HG03442 (cell line): ENCODE data around the gene CXCR4.
A peak's percentile ranks its signal among the peaks of the same experiment; 100 is the strongest.

Source experiments
- ATAC-seq: cut with Tn5 transposase; IDR thresholded peaks from one replicate; pipeline ENCODE4 v1.9.1; 2021; ENCODE audit warnings: mild to moderate bottlenecking, moderate library complexity; ENCODE audit not compliant: unreplicated experiment

CXCR4 gene

DNA sequence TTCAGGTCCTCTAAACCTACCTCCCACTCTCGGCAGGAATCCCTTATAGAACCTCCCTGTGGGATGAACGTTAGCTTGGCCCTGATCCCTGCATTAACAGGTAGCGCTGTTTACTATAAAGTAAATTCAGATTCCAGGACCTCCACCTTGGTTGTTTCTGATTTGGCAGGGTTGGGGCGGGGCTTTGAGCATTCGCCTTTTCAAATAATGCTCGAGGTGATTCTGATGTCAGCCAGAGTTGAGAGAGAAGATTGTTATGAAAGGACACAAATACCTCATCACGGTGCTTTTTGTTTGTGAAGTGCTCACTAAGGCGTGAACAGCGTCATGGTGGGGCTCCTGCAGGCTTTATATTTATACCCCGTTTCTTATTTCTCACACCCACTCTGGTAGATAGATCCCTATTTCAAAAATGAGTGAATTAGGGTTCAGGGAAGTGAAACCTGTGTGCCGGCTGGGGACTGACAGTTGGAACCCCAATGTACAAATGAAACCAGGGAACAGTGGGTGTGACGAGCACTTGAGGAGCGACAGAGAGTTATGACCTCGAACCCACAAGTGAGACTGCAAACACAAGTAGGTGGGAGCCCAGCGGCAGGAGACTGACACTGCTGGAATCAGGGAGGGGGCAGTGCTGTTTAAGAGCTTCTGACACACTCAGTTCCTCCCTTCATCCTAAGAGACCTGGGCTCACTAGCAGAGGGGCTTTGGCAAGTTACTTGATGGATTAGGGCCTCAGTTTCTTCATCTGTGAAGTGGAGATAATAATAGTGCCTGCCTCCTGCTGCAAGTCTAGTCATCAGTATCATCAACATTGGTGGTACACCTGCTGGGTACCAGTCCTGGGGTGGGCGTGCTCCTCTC, 14.2 kb upstream of the CXCR4 start:
- peak; percentile 84 for ATAC-seq

DNA sequence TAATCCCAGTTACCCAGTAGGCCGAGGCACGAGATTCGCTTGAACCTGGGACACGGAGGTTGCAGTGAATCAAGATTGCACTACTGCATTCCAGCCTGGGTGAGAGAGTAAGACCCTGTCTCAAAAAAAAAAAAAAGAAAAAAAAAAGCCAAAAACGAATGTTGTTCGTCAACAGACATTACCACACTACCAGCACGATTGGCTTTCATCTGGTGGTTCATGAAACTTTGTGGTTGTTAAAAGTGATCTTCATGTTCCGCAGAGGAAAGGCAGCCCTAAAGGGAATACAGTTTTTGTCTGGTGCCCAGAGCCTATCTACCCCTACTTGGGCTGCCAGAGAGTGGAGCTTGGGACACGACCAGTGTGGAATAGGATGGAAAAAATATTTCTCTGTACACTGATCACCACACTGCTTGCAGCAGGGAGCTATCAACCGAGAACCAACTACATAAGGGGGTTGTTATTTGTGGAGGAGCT, 13.6 kb upstream of the CXCR4 start:
- ATAC-seq, result no peak

DNA sequence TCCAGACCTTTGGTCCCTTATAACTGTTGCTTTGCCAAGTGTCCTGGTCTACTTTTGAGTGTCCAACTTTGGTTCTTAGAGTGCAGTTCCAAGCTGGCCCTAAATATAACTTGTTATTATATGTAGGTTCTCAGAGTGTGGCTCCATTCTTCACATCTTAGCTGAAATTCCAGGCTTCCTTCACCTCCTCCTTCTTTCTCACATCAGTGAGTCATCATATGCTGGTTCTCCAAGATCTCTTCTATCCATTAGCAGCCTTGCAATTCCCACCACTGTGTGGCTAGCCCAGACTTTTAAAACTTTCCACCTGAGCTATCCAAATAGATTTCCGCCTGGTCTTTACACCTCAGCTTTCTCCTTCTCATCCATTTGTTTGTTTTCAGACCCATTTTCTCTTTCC, 12.6 kb upstream of the CXCR4 start:
- no peak for ATAC-seq

DNA sequence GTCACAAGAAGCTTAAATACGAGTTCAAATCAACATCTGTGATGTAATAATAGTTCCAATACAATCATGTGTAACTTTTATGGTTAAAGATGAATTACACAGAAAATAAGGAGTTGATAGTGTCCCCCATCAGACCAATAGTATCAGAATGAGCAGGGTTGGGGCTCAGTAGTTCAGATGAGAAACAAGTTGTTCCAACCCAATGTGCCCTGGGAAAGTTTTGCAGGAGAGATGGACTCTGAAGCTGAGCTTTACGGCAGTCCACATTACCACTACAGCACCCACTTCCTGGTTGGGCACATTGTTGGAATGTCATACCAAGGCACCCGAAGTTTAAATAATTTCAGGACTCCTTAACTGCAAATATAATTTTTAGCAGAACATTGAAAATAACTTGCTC, 12.1 kb upstream of the CXCR4 start:
- no peak for ATAC-seq

DNA sequence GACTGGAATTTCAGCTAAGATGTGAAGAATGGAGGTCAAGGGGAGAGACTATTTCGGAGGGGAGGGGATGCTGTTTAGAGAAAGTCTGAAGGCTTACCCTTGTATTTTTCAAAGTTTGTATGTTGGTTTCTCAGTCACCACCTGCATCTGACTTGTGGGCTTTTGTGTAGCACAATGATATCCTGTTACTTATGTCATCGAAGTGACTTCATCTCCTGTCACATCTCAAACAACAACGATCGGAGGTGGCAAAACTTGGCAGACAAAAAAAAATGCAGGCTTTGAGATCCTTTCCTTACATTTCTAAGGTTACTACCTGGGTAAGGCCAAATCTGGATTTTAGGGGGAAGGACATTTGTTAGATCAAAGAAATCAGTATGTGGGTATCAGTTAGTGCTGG, 11.7 kb upstream of the CXCR4 start:
- ATAC-seq, result no peak

DNA sequence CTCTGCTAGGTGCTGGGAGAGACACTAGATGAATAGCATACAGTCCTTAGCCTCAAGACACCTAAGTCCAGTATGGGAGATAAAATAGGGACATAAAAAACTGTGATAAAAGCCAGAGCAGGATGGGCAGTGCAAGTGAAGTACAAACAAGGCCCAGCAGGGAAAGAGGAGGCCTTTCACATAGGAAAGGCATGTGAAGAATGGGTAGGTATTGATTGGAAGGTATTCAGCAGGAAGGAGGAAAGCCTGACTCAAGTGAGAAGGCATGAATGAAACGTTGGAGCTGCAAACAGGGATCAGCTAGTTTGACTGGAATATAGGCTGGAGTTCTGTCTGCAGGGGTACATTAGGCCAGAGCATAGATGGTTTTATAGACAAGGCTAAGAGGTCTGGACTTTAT, 11.0 kb upstream of the CXCR4 start:
- ATAC-seq, result no peak

DNA sequence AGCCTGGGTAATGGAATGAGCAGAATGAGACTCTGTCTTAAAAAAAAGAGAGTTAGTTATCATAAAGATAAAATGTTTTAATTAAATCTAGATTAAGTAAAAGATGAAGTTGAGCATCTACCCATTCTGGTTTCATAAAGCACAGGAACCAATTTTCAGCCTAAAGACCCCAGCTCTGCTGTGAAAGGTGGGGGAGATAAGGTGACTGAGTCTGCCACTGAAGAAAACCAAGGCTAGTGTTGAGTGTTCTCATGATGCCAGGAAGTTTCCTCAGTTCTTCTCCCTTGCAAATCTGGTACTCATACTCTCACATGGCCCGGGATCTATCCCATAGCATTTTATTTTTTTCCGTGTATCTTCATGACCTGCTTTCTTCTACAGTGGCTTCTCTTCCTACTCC, 10.4 kb upstream of the CXCR4 start:
- no peak for ATAC-seq

DNA sequence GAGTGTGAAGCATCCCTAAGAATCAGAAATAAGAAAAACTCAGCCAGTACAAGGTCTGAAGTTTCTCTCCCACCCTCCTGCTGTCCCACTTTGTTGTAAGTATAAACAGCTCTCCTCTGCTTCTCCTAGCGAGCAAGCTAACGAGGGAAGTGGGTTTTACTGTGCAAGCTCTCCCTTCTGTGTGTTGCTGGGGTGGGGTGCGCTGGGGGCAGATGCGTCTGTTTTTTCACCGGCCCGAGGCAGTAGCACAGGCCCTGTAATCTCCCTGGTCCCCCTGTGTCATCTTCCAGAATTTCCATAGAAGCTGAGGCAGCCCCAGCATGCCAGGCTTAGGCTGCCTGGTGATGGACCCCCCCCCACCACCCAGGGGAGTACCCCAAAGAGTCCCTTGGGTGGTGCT, 9.4 kb upstream of the CXCR4 start:
- ATAC-seq, result no peak

DNA sequence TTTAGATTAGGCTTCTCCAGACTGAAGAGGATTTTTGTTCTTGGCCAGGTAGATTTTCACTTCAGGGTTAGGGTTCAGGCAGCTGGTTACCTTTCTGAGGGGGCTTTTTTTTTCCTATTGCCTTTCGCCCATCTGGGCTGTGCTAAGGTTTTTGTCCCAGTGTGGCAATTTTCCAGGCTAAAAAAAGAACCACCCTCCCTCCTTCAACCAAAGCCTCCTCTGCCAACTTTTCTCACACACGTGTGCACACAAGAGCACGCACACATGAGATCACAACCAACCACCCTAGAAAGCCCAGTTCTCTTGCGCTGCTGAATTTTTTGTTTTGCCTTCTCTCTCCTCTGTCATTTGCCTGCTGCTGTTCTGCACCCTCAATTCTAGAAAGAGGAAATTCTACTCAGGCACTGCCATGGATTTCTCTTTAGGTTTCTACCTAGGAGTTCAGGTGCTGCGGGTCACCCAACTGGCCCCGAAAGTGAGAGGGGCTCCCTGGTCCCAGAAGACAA, 8.5 kb upstream of the CXCR4 start:
- no peak for ATAC-seq

DNA sequence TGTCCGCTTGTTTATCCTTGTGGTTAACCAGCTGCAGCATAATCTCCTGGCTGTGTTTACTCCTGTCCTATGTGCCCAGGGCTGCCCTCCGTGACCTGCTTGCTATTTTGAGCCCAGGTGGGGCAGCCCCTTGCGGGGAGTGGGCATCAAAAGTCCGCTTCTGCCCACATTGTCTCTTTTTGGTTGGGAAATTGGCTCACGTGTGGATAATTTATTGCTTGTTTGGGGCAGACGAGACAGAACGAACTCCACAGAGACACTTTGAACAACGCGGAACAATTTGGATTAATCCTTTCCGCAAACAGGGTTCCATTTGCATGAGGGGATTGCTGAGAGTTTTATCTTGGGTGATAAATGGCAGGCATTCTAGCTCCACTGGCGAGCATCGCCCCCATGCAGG, 8.1 kb upstream of the CXCR4 start:
- no peak for ATAC-seq

DNA sequence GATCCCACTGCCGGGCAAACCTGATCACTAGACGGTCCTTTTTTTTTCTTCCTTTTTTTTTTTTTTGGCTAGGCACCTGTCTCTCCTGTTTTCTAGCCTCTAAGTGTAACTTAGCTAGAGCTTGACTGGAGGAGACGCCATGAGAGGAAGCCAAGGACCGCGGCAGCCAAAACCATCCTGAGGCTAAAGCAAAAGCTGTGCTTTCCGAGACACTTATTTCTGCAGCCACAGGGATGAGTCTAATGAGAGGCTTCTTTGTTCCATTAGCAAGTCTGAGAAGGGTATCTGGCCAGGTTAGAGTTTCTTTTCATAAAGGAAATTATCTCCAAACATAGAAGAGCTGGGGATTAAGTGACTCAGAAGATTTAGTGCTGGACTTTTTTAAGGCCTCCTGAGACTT, 7.3 kb upstream of the CXCR4 start:
- no peak for ATAC-seq

DNA sequence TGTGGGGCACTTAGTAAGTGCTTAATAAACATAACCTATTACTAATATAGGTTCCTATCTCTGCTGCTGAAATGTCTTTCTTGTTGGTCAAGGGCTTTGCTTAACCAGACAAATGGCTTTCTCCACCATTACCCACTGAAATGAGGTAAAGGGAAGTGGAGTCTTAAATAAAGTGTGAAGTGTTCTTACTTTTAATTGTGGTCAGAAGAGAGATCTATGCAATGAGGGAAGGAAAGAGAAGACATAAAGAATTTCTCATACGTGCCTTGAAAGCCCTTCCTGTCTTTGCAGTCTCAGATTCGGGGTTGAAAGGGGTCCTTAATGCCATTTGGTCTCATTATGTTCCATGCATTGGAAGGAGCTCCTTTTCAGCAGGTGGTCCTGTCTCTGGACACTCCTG, 6.9 kb upstream of the CXCR4 start:
- no peak for ATAC-seq

DNA sequence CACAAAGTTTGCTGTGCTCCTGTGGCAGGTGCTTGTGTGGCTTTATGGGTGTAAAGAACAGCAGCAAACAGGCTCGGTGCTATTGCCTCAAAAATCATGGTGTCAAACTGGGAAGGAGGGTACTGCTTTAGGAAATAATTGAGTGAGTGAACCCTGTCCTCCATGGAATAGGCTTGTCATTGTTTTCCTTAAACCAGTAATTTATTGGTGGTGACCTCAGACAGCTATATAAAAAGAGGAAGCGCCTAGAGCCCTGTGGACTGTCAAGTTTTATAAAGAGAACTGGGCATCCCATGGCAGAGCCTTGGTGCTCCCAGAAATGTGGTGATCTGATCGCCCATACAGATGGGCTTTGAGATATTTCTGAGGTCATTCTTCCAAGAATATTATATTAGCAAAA, 4.7 kb upstream of the CXCR4 start:
- no peak for ATAC-seq

DNA sequence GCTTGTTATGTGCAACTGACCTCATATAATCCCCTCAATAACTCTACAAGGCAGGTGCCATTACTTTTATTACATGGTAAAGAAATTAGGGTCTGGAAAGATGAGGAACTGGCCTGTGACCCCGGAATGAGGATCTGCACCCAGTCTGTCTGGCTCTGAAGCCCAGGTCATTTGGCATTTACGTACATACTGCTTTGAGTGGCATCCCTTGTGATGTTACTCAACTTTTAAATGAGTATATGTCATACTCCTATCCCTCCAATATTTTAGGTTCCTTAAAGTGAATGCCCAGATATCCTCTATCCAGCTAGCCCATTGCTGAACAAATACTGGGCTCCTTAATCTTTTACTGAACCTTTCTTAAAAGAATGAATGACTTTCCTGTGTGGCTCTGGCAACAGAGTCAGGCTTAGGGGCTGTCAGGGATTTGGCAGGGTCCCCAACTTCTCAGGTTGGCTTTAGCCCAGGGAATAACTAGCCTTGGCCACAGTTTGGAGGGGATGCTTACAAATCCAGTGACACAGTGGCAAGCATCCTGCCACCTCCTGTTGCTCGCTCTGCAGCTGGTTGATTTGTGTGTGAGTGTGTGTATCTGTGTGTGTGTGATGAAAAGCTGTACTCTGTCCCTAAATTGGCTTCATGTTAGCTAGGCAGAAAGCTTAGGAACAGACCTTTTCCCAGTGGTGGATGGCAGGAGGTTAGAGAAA, 3.4 kb upstream of the CXCR4 start:
- ATAC-seq, result no peak

DNA sequence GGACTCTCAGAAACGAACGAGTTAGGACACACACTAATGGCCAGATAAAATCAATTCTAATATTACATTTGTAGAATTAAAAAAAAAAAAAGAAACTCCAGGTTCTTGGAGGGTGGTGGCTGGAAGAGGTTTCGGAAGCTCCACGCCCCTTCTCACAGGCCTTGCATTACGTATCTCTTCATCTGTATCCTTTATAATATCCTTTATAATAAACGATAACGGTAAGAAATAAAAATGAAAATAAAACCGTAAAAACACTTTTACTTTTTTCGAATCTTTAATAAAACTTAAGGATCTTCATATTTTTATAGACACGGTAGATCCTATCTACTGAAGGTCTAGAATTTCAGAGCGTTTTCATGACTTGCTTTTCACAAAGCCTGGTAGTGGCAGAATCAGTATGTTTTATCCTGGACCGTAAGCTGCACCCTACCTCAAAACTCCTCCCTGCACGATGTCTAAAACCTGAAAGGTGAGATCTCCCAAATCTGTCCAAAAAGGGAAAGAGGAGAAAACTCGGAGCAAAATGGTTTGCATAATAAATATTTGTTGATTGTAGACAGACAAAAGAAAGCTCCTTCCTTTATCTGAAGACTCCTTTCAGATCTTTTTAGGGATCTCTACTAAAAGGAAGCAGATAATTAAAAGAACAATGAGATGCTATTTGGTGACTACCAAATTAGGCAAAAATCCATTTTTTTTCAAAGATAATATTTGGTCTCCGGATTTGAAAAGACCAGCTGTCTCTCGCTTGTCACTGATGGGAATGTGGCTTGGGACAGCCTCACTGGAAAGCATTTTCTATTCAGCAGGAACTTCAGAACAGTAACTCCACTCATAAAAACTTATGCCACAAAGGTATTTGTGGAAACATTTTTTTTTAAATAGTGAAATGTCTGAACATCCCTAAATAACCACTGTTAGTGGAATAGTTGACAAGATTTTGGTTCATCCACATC, 2.0 kb upstream of the CXCR4 start:
- no peak for ATAC-seq

DNA sequence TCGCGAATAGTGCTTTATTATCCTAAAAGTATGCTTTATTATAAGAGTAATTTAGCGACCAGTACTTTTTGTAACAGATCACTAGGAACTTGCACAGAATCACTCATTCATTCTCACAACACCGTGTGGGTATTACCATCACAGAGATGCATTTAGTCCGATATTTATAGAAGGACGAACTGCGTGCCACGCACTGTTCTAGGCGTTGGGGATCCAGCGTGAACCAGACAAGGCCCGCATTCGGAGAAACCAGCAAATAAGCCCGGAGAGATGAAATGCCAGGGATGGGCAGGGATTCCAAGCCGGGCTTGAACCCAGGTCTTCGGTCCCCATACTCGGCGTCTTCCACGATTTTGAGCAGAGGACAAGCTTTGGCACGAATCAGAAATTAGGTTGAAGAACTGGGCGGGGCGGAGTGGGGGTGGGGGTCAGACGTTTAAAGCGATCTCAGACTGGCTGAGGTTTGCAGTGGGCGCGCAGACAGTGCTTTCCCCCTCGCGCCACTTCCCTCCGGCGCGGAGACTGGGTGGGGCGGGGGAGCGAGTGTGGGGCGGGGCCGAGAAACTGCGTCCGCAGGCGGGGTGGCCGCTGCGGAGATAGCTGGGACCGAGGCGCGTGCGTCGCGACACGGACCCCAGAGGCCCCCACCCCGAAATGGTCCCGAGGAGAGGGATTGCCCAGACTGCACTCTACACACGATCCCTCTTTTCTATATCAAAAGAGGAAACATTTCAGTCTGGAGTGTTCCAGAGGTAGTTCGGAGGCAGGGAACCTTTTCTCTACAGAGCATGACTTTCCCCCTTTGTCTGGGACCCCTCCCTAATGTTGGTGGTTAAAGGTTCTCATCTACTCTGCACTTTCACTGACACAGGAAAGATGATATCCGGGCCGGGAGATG, 1.1 kb upstream of the CXCR4 start:
- ATAC-seq, result no peak

DNA sequence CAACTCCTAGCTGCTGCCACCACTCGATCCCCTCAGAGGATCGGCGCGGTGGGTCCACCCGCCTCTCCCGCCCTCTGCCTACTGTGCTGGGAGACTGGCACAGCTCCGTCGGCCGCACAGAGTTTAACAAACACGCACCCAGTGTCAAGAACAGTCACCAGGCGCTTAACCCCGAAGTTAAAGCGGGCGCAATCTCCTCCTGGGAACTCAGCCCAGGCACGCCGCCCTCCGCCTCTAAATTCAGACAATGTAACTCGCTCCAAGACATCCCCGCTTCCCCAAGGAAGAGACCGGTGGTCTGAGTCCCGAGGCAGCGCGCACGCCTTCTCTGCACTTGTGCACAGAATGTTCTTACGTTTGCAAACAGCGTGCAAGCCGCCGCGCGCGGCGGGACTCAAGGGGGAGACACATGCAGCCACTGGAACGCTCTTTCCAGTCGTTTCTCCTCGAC, 533 bp downstream of the CXCR4 start:
- ATAC-seq, result peak; percentile 13

DNA sequence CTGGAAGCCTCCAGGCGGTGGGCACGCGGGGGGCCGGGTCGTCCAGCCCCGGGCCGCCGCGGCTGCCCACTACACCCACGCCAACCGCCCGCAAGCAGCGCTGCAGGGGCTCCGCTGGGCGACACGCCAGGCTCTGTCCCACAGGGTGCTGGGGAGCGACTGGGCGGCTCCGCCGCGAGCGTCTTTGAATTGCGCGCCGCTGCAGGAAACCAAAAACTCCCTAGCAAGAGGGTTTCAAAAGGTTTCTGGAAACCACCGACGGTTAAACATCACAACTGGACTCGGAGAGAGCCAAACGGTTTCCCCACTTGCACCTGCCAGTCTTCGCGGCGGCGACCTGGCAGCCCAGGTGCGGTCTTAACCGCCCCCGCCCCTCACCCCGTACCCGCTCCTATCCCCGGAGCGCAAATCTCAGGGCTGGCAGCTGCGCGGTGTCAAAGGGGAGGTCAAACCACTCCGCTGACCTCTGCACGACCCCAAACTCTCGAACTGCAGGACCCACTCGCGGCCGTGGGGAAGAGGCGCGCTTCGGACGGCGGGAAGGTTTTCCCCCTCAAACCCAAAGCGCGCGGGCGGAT, 1.0 kb downstream of the CXCR4 start:
- peak; percentile 50 for ATAC-seq

DNA sequence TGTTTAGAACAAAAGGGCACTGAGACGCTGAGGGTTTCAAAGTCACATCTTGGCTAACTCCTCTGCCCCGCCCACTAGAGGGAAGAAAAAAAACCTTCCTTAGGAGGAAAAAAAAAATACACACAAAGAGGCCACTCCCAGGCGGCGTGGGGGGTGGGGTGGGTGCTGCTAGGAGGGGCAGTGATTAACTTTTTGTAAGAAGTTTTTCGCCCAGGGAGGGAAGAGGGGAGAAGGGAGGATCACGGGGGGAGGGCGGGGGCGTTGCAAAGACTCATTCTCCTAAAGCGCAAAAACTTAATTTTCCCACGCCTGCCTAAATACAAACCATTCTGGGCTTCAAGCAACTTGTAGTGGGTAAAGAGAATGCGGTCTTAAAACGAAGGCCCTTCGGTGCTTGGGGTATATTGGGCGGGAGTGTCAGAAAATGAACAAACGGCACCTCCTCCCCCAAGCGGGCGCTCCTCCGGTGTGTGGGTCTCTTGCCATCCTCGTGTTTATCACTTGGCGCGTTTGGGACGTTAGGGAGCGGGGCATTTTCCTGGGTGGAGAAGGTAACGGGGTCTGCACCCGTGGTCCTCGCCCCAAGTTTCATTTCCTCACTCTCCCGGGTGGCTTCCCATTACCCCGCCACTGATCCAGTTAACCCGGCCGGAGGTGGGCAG, 1.7 kb downstream of the CXCR4 start:
- ATAC-seq, result peak; percentile 13
